ENCODE measurements around the gene MORN1.

The MORN1 gene

GRCh38 chr1:2404890-2405511 lies 13.6 kb upstream of the MORN1 start:
- no peaks in the 10 kb centered on the region for H3K79me2 ChIP-seq
- no peak overlapping the region for H3K4me3 ChIP-seq (ENCODE audit: low read depth, low read length)
- H3K4me2 ChIP-seq (ENCODE audit: low read length): no peak overlapping the region
- no peaks in the 10 kb centered on the region for H3K4me1 ChIP-seq
- no peak overlapping the region for H3K27ac ChIP-seq
- H3K27me3 ChIP-seq (ENCODE audit: control insufficient read depth, insufficient read depth, low read length): no peaks in the 10 kb centered on the region
- no peak overlapping the region for H2AFZ ChIP-seq
- no peaks in the 10 kb centered on the region for H3K9me3 ChIP-seq (ENCODE audit: control insufficient read depth, low read length)
- TF ChIP-seq, protein P1, sequence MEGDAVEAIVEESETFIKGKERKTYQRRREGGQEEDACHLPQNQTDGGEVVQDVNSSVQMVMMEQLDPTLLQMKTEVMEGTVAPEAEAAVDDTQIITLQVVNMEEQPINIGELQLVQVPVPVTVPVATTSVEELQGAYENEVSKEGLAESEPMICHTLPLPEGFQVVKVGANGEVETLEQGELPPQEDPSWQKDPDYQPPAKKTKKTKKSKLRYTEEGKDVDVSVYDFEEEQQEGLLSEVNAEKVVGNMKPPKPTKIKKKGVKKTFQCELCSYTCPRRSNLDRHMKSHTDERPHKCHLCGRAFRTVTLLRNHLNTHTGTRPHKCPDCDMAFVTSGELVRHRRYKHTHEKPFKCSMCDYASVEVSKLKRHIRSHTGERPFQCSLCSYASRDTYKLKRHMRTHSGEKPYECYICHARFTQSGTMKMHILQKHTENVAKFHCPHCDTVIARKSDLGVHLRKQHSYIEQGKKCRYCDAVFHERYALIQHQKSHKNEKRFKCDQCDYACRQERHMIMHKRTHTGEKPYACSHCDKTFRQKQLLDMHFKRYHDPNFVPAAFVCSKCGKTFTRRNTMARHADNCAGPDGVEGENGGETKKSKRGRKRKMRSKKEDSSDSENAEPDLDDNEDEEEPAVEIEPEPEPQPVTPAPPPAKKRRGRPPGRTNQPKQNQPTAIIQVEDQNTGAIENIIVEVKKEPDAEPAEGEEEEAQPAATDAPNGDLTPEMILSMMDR (IDR thresholded peaks at IDR 0.05): no peak
- no peak overlapping the region for H3K9ac ChIP-seq
- H3K36me3 ChIP-seq (ENCODE audit: control insufficient read depth, insufficient read depth, low read length): no peaks in the 10 kb centered on the region

DNA sequence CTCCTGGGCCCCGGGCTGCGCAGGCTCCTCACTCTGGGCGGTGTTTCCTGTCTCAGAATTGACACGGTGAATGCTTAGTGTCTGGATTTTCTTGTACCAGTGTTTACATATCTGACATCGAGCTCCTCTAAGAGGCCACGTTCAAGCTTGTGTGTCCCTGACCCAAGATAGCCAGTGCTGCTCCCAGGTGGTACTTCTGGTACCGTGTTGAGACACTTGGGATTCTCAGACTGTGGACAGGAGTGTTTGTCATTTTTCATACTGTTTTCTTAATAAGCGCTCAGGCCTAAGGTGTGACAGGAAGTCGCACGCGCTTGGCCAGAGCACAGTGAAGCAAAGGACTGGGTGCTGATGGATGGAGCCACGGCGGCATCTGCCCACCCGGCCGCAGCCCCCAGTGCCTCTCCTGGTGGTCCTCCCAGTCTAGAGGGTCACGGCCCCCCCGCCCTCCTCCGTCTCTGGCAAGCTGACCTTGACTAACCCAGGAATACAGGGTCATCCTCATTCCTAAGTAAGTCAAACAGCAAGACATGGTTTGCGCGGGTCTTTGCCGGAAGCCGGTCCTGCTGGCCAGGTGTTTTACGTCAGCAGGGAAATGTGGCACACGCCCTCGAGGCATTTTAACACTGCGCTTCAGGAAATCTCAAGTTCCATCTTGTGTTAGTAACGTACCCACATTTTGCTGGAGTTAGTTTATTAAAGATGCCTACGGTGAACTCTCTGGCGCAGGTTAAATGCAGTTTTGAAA lies 13.0 kb upstream of the MORN1 start:
- TF ChIP-seq, protein P1 (IDR thresholded peaks at IDR 0.05): no peak
- H3K9me3 ChIP-seq (ENCODE audit: control insufficient read depth, low read length): no peaks in the 10 kb centered on the region

DNA sequence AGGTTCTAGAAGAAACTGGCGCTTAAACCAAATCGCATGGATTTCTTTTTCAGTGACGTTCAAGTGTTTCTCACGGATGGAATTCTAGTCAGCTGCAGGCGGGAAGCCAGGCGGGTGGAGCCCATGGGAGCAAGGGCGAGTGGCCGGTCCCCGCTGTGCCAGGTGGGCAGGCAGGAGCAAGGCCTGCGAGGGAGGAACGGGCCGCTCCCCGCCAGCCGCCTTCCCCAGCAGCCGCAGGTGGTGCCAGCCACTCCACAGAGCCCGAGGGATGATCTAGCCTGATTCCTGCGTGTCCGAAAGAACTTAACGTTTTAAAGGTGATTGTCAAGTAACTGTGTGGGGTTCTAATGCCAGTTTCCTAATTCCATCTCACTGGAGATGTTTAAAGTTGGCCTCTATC lies 11.9 kb upstream of the MORN1 start:
- Histone ChIP-seq H3K9me3 (ENCODE audit: control insufficient read depth, low read length) (no peaks in the 10 kb centered on the region), H3K27ac (no peak overlapping the region), H3K36me3 (ENCODE audit: control insufficient read depth, insufficient read depth, low read length) (no peaks in the 10 kb centered on the region)

More for the DNA sequence above, 13.0 kb upstream of the MORN1 start:
- Histone ChIP-seq H3K27ac (no peak overlapping the region), H3K4me3 (ENCODE audit: low read depth, low read length) (no peak overlapping the region), H2AFZ (no peak overlapping the region), H3K4me2 (ENCODE audit: low read length) (no peak overlapping the region), H3K4me1 (no peaks in the 10 kb centered on the region), H3K27me3 (ENCODE audit: control insufficient read depth, insufficient read depth, low read length) (no peaks in the 10 kb centered on the region), H3K79me2 (no peaks in the 10 kb centered on the region), H3K9ac (no peak overlapping the region), H3K36me3 (ENCODE audit: control insufficient read depth, insufficient read depth, low read length) (no peaks in the 10 kb centered on the region)

GRCh38 chr1:2402420-2402819 lies 11.1 kb upstream of the MORN1 start:
- H3K9ac ChIP-seq: no peak overlapping the region
- H2AFZ ChIP-seq: no peak overlapping the region
- H3K9me3 ChIP-seq (ENCODE audit: control insufficient read depth, low read length): no peaks in the 10 kb centered on the region
- H3K79me2 ChIP-seq: no peaks in the 10 kb centered on the region
- no peaks in the 10 kb centered on the region for H3K36me3 ChIP-seq (ENCODE audit: control insufficient read depth, insufficient read depth, low read length)
- H3K4me1 ChIP-seq: no peaks in the 10 kb centered on the region
- no peak overlapping the region for H3K4me2 ChIP-seq (ENCODE audit: low read length)
- TF ChIP-seq, protein P1 (IDR thresholded peaks at IDR 0.05): no peak
- H3K4me3 ChIP-seq (ENCODE audit: low read depth, low read length): no peak overlapping the region
- no peaks in the 10 kb centered on the region for H3K27me3 ChIP-seq (ENCODE audit: control insufficient read depth, insufficient read depth, low read length)
- H3K27ac ChIP-seq: no peak overlapping the region

More for the DNA sequence above, 11.9 kb upstream of the MORN1 start:
- Histone ChIP-seq H3K9ac (no peak overlapping the region), H3K4me2 (ENCODE audit: low read length) (no peak overlapping the region), H2AFZ (no peak overlapping the region), H3K27me3 (ENCODE audit: control insufficient read depth, insufficient read depth, low read length) (no peaks in the 10 kb centered on the region), H3K4me1 (no peaks in the 10 kb centered on the region), H3K4me3 (ENCODE audit: low read depth, low read length) (no peak overlapping the region), H3K79me2 (no peaks in the 10 kb centered on the region)
- TF ChIP-seq, protein P1 (IDR thresholded peaks at IDR 0.05): no peak

Data from parathyroid adenoma (tissue), 2 donors.